CD14-positive monocyte (primary cell): Measurements from ENCODE around the gene MYBPHL. TPM values are rescaled to one million over a fixed set of nuclear protein-coding genes. Genes with fewer than 3 reads are reported as not detected.

Experiments used
- DNase-seq, 3 donors: peaks; one replicate each; pipeline ENCODE4 v3.0.0-alpha.2; 2011 to 2022
- H2AFZ ChIP-seq: 2 replicates; pipeline ENCODE4 v1.6.0; 2012; ENCODE audit warnings: mild to moderate bottlenecking, low read depth, low read length, inconsistent platforms; ENCODE audit not compliant: insufficient read depth, poor library complexity, severe bottlenecking
- H3K27ac ChIP-seq, 2 donors: 1 replicate in 1 of 2; 2 replicates in 1 of 2; pipeline ENCODE4 v1.5.1; 2012 to 2013; ENCODE audit warnings: low read length in 2 of 2, control low read depth in 1 of 2, inconsistent platforms in 1 of 2, low read depth in 1 of 2, mild to moderate bottlenecking in 1 of 2
- H3K27me3 ChIP-seq, 2 donors: one replicate each; pipeline versions ENCODE4 v1.6.0 to v1.6.1; 2011 to 2013; ENCODE audit warnings: low read length in 2 of 2; ENCODE audit not compliant: control insufficient read depth in 2 of 2, insufficient read depth in 2 of 2
- H3K36me3 ChIP-seq, 2 donors: replicated peaks in 1 of 2; 1 replicate in 1 of 2; 2 replicates in 1 of 2; pipeline versions ENCODE4 v1.5.1 to v1.6.1; 2012 to 2013; ENCODE audit warnings: low read length in 2 of 2, control low read depth in 1 of 2, inconsistent platforms in 1 of 2, mild to moderate bottlenecking in 1 of 2; ENCODE audit not compliant: insufficient read depth in 2 of 2, control insufficient read depth in 1 of 2
- H3K4me1 ChIP-seq, 2 donors: 1 replicate in 1 of 2; 2 replicates in 1 of 2; pipeline versions ENCODE4 v1.5.1 to v1.6.1; 2012 to 2013; ENCODE audit warnings: low read length in 2 of 2, control low read depth in 1 of 2, inconsistent platforms in 1 of 2, mild to moderate bottlenecking in 1 of 2, moderate library complexity in 1 of 2; ENCODE audit not compliant: insufficient read depth in 2 of 2, control insufficient read depth in 1 of 2
- H3K4me2 ChIP-seq: replicated peaks from 2 replicates; pipeline ENCODE3; 2012; ENCODE audit warnings: low read length, moderate library complexity, mild to moderate bottlenecking; ENCODE audit not compliant: poor library complexity, severe bottlenecking; ENCODE audit errors: extremely low read depth
- H3K4me3 ChIP-seq, 3 experiments: fragments of 200-600 bp in 1 of 3; sonication (generic) in 1 of 3; replicated peaks in 1 of 3; 1 replicate in 2 of 3; 2 replicates in 1 of 3; pipeline ENCODE4 v1.5.1; 2011 to 2013; ENCODE audit warnings: low read length in 3 of 3, mild to moderate bottlenecking in 3 of 3, control low read depth in 2 of 3, low read depth in 2 of 3, inconsistent platforms in 1 of 3, moderate library complexity in 1 of 3
- H3K79me2 ChIP-seq: 2 replicates; pipeline ENCODE4 v1.6.0; 2012; ENCODE audit warnings: mild to moderate bottlenecking, control low read depth, inconsistent platforms, low read length, moderate library complexity; ENCODE audit not compliant: insufficient read depth
- H3K9ac ChIP-seq: 2 replicates; pipeline ENCODE4 v1.6.0; 2017; ENCODE audit warnings: low read length, mild to moderate bottlenecking; ENCODE audit not compliant: insufficient read depth, poor library complexity, severe bottlenecking
- H3K9me3 ChIP-seq, 2 donors: replicated peaks in 1 of 2; 1 replicate in 1 of 2; 2 replicates in 1 of 2; pipeline versions ENCODE4 v1.5.1 to v1.6.1; 2012 to 2013; ENCODE audit warnings: low read length in 2 of 2, control low read depth in 1 of 2; ENCODE audit not compliant: control insufficient read depth in 1 of 2, insufficient read depth in 1 of 2
- H4K20me1 ChIP-seq: 2 replicates; pipeline ENCODE4 v1.6.0; 2012; ENCODE audit warnings: mild to moderate bottlenecking, low read length, control low read depth, moderate library complexity; ENCODE audit not compliant: insufficient read depth
- H3K27ac Mint-ChIP-seq, 7 donors: one replicate each; pipeline ENCODE4 v1.8.0; 2020; ENCODE audit warnings: mild to moderate bottlenecking in 7 of 7, mixed read lengths in 7 of 7, moderate library complexity in 6 of 7, inconsistent platforms in 2 of 7
- H3K27me3 Mint-ChIP-seq, 3 donors: one replicate each; pipeline ENCODE4 v1.8.0; 2021 to 2022; ENCODE audit warnings: low read depth in 3 of 3, mild to moderate bottlenecking in 3 of 3, mixed read lengths in 3 of 3, moderate library complexity in 3 of 3, inconsistent platforms in 1 of 3
- H3K36me3 Mint-ChIP-seq, 2 donors: one replicate each; pipeline ENCODE4 v1.8.0; 2020; ENCODE audit warnings: mixed read lengths in 2 of 2, inconsistent platforms in 1 of 2, mild to moderate bottlenecking in 1 of 2
- H3K4me1 Mint-ChIP-seq: one replicate; pipeline ENCODE4 v1.8.0; 2020; ENCODE audit warnings: mild to moderate bottlenecking, mixed read lengths
- H3K4me3 Mint-ChIP-seq, 2 donors: one replicate each; pipeline ENCODE4 v1.8.0; 2020; ENCODE audit warnings: mild to moderate bottlenecking in 2 of 2, mixed read lengths in 2 of 2, moderate library complexity in 1 of 2
- H3K9me3 Mint-ChIP-seq, 7 donors: one replicate each; pipeline ENCODE4 v1.8.0; 2020 to 2022; ENCODE audit warnings: mixed read lengths in 7 of 7, mild to moderate bottlenecking in 6 of 7, moderate library complexity in 6 of 7, inconsistent platforms in 2 of 7
- CTCF ChIP-seq: fragments of 200-600 bp; IDR thresholded peaks from one replicate; pipeline ENCODE4 v1.8.0; 2022; ENCODE audit warnings: antibody characterized with exemption, mild to moderate bottlenecking
- WGBS: methylation state at CpG from one replicate; pipeline ENCODE4 v1.1.5; 2013; ENCODE audit warnings: missing lambda C conversion rate; ENCODE audit not compliant: insufficient coverage; 5-methylcytosine and 5-hydroxymethylcytosine counted together
- intact Hi-C, 2 donors: fragments of 100-400 bp; cut with micrococcal nuclease; formaldehyde crosslinking; loops; one replicate each; pipeline versions ENCODE4 v1.15.0 to v1.15.1; 2023
- polyA plus RNA-seq, 3 donors: library from polyadenylated mRNA; depleted of rRNA in 1 of 3; unstranded in 2 of 3; stranded (reverse) in 1 of 3; fragments of 300-500 nt in 2 of 3; fragments of >200 nt in 1 of 3; fragmentation: Illumina TruSeq in 2 of 3; gene quantifications; 1 replicate in 2 of 3; 2 replicates in 1 of 3; pipeline ENCODE4 v1.2.3, GENCODE V29; 2012 to 2021

MYBPHL gene
- polyA plus RNA-seq, 3 donors, result 0.13 TPM; not detected in 2

- intact Hi-C loops, result no loop called here
Measured at GRCh38 chr1:109256971-109257681, 49.7 kb downstream of the MYBPHL start.

GRCh38 chr1:109256085-109256484 is 50.7 kb downstream of the MYBPHL start:
- Histone ChIP-seq H3K79me2 (no peaks in the 10 kb centered on the region), H3K9me3 (no peaks in the 10 kb centered on the region), H2AFZ (no peak overlapping the region), H3K4me2 (no peak overlapping the region), H3K4me3 (no peak overlapping the region), H3K27ac (no peak overlapping the region), H3K4me1 (no peaks in the 10 kb centered on the region), H3K36me3 (no peaks in the 10 kb centered on the region), H3K27me3 (peaks cover 0 to 11% of the 10 kb centered on the region in 2 donors), H4K20me1 (no peaks in the 10 kb centered on the region), H3K9ac (no peak overlapping the region)
- TF ChIP-seq CTCF, result no peak
- Mint-ChIP-seq H3K27me3 (peaks cover 9 to 29% (median 9%) of the 10 kb centered on the region in 3 donors), H3K9me3 (peaks cover 0 to 11% (median 0%) of the 10 kb centered on the region in 7 donors), H3K4me1 (peaks cover 1% of the 10 kb centered on the region), H3K27ac (no peak overlapping the region), H3K4me3 (no peak overlapping the region), H3K36me3 (no peaks in the 10 kb centered on the region)
- WGBS, result 79% methylated on average over 2 of the region's 7 CpGs
- intact Hi-C loops, result no loop called here
- no peak for DNase-seq

More at GRCh38 chr1:109256971-109257681, 49.7 kb downstream of the MYBPHL start:
- Histone ChIP-seq H3K36me3 (no peaks in the 10 kb centered on the region), H4K20me1 (no peaks in the 10 kb centered on the region), H3K9ac (no peak overlapping the region), H3K4me3 (no peak overlapping the region), H3K79me2 (no peaks in the 10 kb centered on the region), H3K27me3 (peaks cover 0 to 4% of the 10 kb centered on the region in 2 donors), H3K4me2 (no peak overlapping the region), H3K9me3 (no peaks in the 10 kb centered on the region), H3K4me1 (no peaks in the 10 kb centered on the region), H2AFZ (no peak overlapping the region), H3K27ac (no peak overlapping the region)
- no peak overlapping the region for H3K4me3 Mint-ChIP-seq
- peaks cover 2 to 19% (median 7%) of the 10 kb centered on the region in 3 donors for H3K27me3 Mint-ChIP-seq
- TF ChIP-seq CTCF, result no peak
- H3K9me3 Mint-ChIP-seq, result peaks cover 0 to 8% (median 0%) of the 10 kb centered on the region in 7 donors
- H3K27ac Mint-ChIP-seq, result no peak overlapping the region
- DNase-seq, result no peak
- 83% methylated on average over 1 of the region's 5 CpGs for WGBS
- H3K36me3 Mint-ChIP-seq, result no peaks in the 10 kb centered on the region
- peaks cover 1% of the 10 kb centered on the region for H3K4me1 Mint-ChIP-seq
